Mucosa of rectum (tissue), 2 donors: ENCODE data around the gene PNPLA4.

ENCODE experiments used
- H3K27ac ChIP-seq, 2 donors: one replicate each; pipeline ENCODE4 v1.7.0; 2013; ENCODE audit warnings: inconsistent platforms in 2 of 2, low read depth in 2 of 2, low read length in 2 of 2
- H3K27me3 ChIP-seq, 2 donors: one replicate each; pipeline ENCODE4 v1.7.0; 2013; ENCODE audit warnings: low read length in 2 of 2; ENCODE audit not compliant: control insufficient read depth in 2 of 2, insufficient read depth in 2 of 2
- H3K36me3 ChIP-seq, 2 donors: one replicate each; pipeline ENCODE4 v1.7.0; 2013; ENCODE audit warnings: low read length in 2 of 2; ENCODE audit not compliant: control insufficient read depth in 2 of 2, insufficient read depth in 2 of 2
- H3K4me1 ChIP-seq, 2 donors: one replicate each; pipeline ENCODE4 v1.7.0; 2013; ENCODE audit warnings: low read length in 2 of 2, mild to moderate bottlenecking in 1 of 2; ENCODE audit not compliant: control insufficient read depth in 2 of 2, insufficient read depth in 2 of 2
- H3K4me3 ChIP-seq, 2 donors: one replicate each; pipeline ENCODE4 v1.7.0; 2013; ENCODE audit warnings: low read length in 2 of 2
- H3K9ac ChIP-seq, 2 donors: one replicate each; pipeline ENCODE4 v1.7.0; 2013; ENCODE audit warnings: low read length in 2 of 2, low read depth in 1 of 2, mild to moderate bottlenecking in 1 of 2
- H3K9me3 ChIP-seq, 2 donors: one replicate each; pipeline ENCODE4 v1.7.0; 2013; ENCODE audit warnings: low read length in 2 of 2; ENCODE audit not compliant: control insufficient read depth in 2 of 2
- donor health status: healthy.
- donor health status: Normal muscosa, but diverticular disease.

PNPLA4 gene

GRCh38 chrX:7927259-7928167 lies at the start of gene PNPLA4:
Gene PNPLA4 (minus strand): TSS chrX:7927413. CDS start chrX:7926119, 1,294 bp downstream.
- Histone ChIP-seq H3K36me3 (peaks cover 0 to 10% of the 10 kb centered on the region in 2 donors), H3K4me1 (peaks cover 4 to 6% of the 10 kb centered on the region in 2 donors), H3K9me3 (no peaks in the 10 kb centered on the region), H3K27me3 (no peaks in the 10 kb centered on the region), H3K9ac (peak within 1 kb of the TSS; percentile 82 to 90), H3K4me3 (peak within 1 kb of the TSS; percentile 76 to 96), H3K27ac (peak within 1 kb of the TSS; percentile 78 to 85)

GRCh38 chrX:7972586-7972985 lies 45.4 kb upstream of the PNPLA4 start:
- H3K27me3 ChIP-seq = no peaks in the 10 kb centered on the region
- no peaks in the 10 kb centered on the region for H3K36me3 ChIP-seq
- no peak overlapping the region for H3K27ac ChIP-seq
- H3K4me1 ChIP-seq = no peaks in the 10 kb centered on the region
- H3K9ac ChIP-seq = no peak overlapping the region
- no peaks in the 10 kb centered on the region for H3K9me3 ChIP-seq
- H3K4me3 ChIP-seq = no peak overlapping the region

GRCh38 chrX:7970428-7970827 lies 43.2 kb upstream of the PNPLA4 start:
- Histone ChIP-seq H3K9me3 (no peaks in the 10 kb centered on the region), H3K36me3 (no peaks in the 10 kb centered on the region), H3K4me3 (no peak overlapping the region), H3K9ac (no peak overlapping the region), H3K27ac (no peak overlapping the region), H3K27me3 (no peaks in the 10 kb centered on the region), H3K4me1 (no peaks in the 10 kb centered on the region)

- Histone ChIP-seq H3K9me3 (no peaks in the 10 kb centered on the region), H3K27ac (no peak overlapping the region), H3K9ac (no peak overlapping the region), H3K4me1 (no peaks in the 10 kb centered on the region), H3K36me3 (no peaks in the 10 kb centered on the region), H3K4me3 (no peak overlapping the region), H3K27me3 (no peaks in the 10 kb centered on the region)
These were observed 38.2 kb upstream of the PNPLA4 start for GRCh38 chrX:7965436-7965835.

- no peak overlapping the region for H3K4me3 ChIP-seq
- no peaks in the 10 kb centered on the region for H3K36me3 ChIP-seq
- no peaks in the 10 kb centered on the region for H3K4me1 ChIP-seq
- no peak overlapping the region for H3K9ac ChIP-seq
- no peaks in the 10 kb centered on the region for H3K9me3 ChIP-seq
- H3K27me3 ChIP-seq = no peaks in the 10 kb centered on the region
- H3K27ac ChIP-seq = no peak overlapping the region
These were observed 33.0 kb upstream of the PNPLA4 start for GRCh38 chrX:7960246-7960645.

- H3K27ac ChIP-seq = no peak overlapping the region
- no peaks in the 10 kb centered on the region for H3K27me3 ChIP-seq
- H3K36me3 ChIP-seq = no peaks in the 10 kb centered on the region
- no peak overlapping the region for H3K9ac ChIP-seq
- no peaks in the 10 kb centered on the region for H3K4me1 ChIP-seq
- H3K9me3 ChIP-seq = no peaks in the 10 kb centered on the region
- no peak overlapping the region for H3K4me3 ChIP-seq
These were observed 26.2 kb upstream of the PNPLA4 start for GRCh38 chrX:7953446-7953845.

GRCh38 chrX:7950865-7951264 lies 23.7 kb upstream of the PNPLA4 start:
- Histone ChIP-seq H3K36me3 (no peaks in the 10 kb centered on the region), H3K27ac (no peak overlapping the region), H3K9ac (no peak overlapping the region), H3K9me3 (no peaks in the 10 kb centered on the region), H3K4me3 (no peak overlapping the region), H3K27me3 (no peaks in the 10 kb centered on the region), H3K4me1 (no peaks in the 10 kb centered on the region)

- H3K9me3 ChIP-seq = no peaks in the 10 kb centered on the region
- H3K4me1 ChIP-seq = no peaks in the 10 kb centered on the region
- H3K4me3 ChIP-seq = no peak overlapping the region
- H3K36me3 ChIP-seq = no peaks in the 10 kb centered on the region
- no peaks in the 10 kb centered on the region for H3K27me3 ChIP-seq
- H3K9ac ChIP-seq = no peak overlapping the region
- H3K27ac ChIP-seq = no peak overlapping the region
These were observed 21.3 kb upstream of the PNPLA4 start for GRCh38 chrX:7948483-7948882.

GRCh38 chrX:7946960-7947359 lies 19.7 kb upstream of the PNPLA4 start:
- Histone ChIP-seq H3K27ac (no peak overlapping the region), H3K9ac (no peak overlapping the region), H3K27me3 (no peaks in the 10 kb centered on the region), H3K4me3 (no peak overlapping the region), H3K9me3 (no peaks in the 10 kb centered on the region), H3K36me3 (no peaks in the 10 kb centered on the region), H3K4me1 (no peaks in the 10 kb centered on the region)

- Histone ChIP-seq H3K4me1 (no peaks in the 10 kb centered on the region), H3K36me3 (no peaks in the 10 kb centered on the region), H3K9me3 (no peaks in the 10 kb centered on the region), H3K9ac (no peak overlapping the region), H3K4me3 (no peak overlapping the region), H3K27ac (no peak overlapping the region), H3K27me3 (no peaks in the 10 kb centered on the region)
These were observed 16.5 kb upstream of the PNPLA4 start for GRCh38 chrX:7943600-7944245.
